ENCODE results near the gene PAX8. TPM values are rescaled to one million over a fixed set of nuclear protein-coding genes. Genes with fewer than 3 reads are reported as not detected.

The PAX8 gene
- total RNA-seq, 1 donor from 2014 or later: 56.9 TPM

DNA sequence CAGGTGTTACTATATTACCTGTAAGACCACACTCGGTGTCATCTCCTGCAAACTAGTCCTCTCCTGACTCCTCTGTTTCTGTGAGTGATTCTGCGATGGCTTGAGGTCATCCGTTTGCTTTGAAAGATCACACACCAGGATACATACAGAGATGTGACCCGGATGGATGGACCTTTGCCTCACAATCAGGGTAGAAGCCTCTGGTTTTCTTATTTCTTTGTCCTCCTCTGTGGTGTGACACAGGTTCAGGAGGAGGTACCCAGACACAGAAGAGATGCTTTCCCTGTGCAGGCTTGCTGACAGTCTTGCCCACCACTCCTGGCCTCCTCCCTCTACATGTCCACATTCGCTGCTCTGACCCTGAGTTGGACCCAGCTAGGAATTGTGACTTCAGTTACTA is 70.3 kb downstream of the PAX8 start:
- no peak for DNase-seq (ENCODE audit: extremely low spot score, unreplicated experiment)
- H3K9me3 Mint-ChIP-seq: no peaks in the 10 kb centered on the region
- H3K4me1 Mint-ChIP-seq (ENCODE audit: unreplicated experiment): peaks cover 39% of the 10 kb centered on the region
- H3K4me3 Mint-ChIP-seq: no peak overlapping the region
- no peaks in the 10 kb centered on the region for H3K36me3 Mint-ChIP-seq
- no peak overlapping the region for H3K27ac Mint-ChIP-seq
- no peaks in the 10 kb centered on the region for H3K27me3 Mint-ChIP-seq
- TF ChIP-seq, protein P1, sequence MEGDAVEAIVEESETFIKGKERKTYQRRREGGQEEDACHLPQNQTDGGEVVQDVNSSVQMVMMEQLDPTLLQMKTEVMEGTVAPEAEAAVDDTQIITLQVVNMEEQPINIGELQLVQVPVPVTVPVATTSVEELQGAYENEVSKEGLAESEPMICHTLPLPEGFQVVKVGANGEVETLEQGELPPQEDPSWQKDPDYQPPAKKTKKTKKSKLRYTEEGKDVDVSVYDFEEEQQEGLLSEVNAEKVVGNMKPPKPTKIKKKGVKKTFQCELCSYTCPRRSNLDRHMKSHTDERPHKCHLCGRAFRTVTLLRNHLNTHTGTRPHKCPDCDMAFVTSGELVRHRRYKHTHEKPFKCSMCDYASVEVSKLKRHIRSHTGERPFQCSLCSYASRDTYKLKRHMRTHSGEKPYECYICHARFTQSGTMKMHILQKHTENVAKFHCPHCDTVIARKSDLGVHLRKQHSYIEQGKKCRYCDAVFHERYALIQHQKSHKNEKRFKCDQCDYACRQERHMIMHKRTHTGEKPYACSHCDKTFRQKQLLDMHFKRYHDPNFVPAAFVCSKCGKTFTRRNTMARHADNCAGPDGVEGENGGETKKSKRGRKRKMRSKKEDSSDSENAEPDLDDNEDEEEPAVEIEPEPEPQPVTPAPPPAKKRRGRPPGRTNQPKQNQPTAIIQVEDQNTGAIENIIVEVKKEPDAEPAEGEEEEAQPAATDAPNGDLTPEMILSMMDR (conservative IDR thresholded peaks at IDR 0.05): no peak

GRCh38 chr2:113207021-113207420 is 71.7 kb downstream of the PAX8 start:
- Mint-ChIP-seq H3K27ac (no peak overlapping the region), H3K27me3 (no peaks in the 10 kb centered on the region), H3K36me3 (no peaks in the 10 kb centered on the region), H3K9me3 (no peaks in the 10 kb centered on the region), H3K4me1 (ENCODE audit: unreplicated experiment) (peaks cover 35% of the 10 kb centered on the region), H3K4me3 (no peak overlapping the region)
- TF ChIP-seq, protein P1 (conservative IDR thresholded peaks at IDR 0.05): no peak
- DNase-seq (ENCODE audit: extremely low spot score, unreplicated experiment): no peak

DNA sequence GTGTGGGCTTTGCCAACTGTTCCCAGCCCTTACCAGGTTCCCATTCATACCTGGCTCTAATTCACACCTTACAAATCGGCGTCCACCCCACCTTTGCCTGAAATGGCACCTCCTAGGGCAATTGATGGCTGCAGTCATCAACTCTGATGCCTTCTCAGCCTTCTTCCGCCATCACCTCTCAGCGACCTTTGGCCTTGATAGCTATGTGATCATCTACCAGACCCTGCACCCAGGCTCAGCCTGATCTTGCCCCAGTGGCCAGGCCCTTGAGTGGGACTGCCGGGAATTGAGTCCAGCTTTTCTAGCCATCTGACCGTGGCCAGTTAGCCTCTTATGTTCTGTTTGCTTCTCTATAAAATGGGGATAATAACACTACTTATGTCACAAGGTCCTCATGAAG is 72.5 kb downstream of the PAX8 start:
- H3K36me3 Mint-ChIP-seq: no peaks in the 10 kb centered on the region
- H3K9me3 Mint-ChIP-seq: no peaks in the 10 kb centered on the region
- no peak overlapping the region for H3K4me3 Mint-ChIP-seq
- TF ChIP-seq, protein P1 (conservative IDR thresholded peaks at IDR 0.05): no peak
- H3K27me3 Mint-ChIP-seq: no peaks in the 10 kb centered on the region
- H3K27ac Mint-ChIP-seq: no peak overlapping the region
- H3K4me1 Mint-ChIP-seq (ENCODE audit: unreplicated experiment): peaks cover 28% of the 10 kb centered on the region
- no peak for DNase-seq (ENCODE audit: extremely low spot score, unreplicated experiment)

- Mint-ChIP-seq H3K27me3 (no peaks in the 10 kb centered on the region), H3K9me3 (no peaks in the 10 kb centered on the region), H3K4me3 (peak overlapping the region; percentile 44), H3K36me3 (no peaks in the 10 kb centered on the region), H3K4me1 (ENCODE audit: unreplicated experiment) (peaks cover 24% of the 10 kb centered on the region), H3K27ac (peak overlapping the region; percentile 74)
- DNase-seq (ENCODE audit: extremely low spot score, unreplicated experiment): no peak
- TF ChIP-seq, protein P1 (conservative IDR thresholded peaks at IDR 0.05): peak; percentile 90
Measured at GRCh38 chr2:113203901-113204519, 74.7 kb downstream of the PAX8 start.

GRCh38 chr2:113203217-113203530 is 75.5 kb downstream of the PAX8 start:
- DNase-seq (ENCODE audit: extremely low spot score, unreplicated experiment): no peak
- no peaks in the 10 kb centered on the region for H3K27me3 Mint-ChIP-seq
- TF ChIP-seq, protein P1 (conservative IDR thresholded peaks at IDR 0.05): no peak
- peaks cover 24% of the 10 kb centered on the region for H3K4me1 Mint-ChIP-seq (ENCODE audit: unreplicated experiment)
- H3K9me3 Mint-ChIP-seq: no peaks in the 10 kb centered on the region
- peak overlapping the region; percentile 23 for H3K27ac Mint-ChIP-seq
- H3K4me3 Mint-ChIP-seq: no peak overlapping the region
- no peaks in the 10 kb centered on the region for H3K36me3 Mint-ChIP-seq
